Measurements from ENCODE around the gene PWP2. TPM values are rescaled to one million over a fixed set of nuclear protein-coding genes. Genes with fewer than 3 reads are reported as not detected.

Gene PWP2
- total RNA-seq: 6.1 and 27.1 TPM in 2 replicates

GRCh38 chr21:44107026-44107501 is at the start of gene PWP2:
PWP2 (plus strand) TSS chr21:44107399; CDS start chr21:44107417, 18 bp downstream.

Other genes starting within 250 kb of the PWP2 start
- gene AGPAT3, start 242.2 kb upstream of the PWP2 start, total RNA-seq: 88.6 and 122 TPM in 2 replicates
- 21.4 and 28.6 TPM in 2 replicates for gene TRAPPC10, start 95.1 kb upstream of the PWP2 start, total RNA-seq
- 10.0 and 32.2 TPM in 2 replicates for gene GATD3, start 26.3 kb downstream of the PWP2 start, total RNA-seq
- 0.17 and 1.5 TPM in 2 replicates for gene ICOSLG, start 133.5 kb downstream of the PWP2 start, total RNA-seq
- not detected in 2 replicates for gene DNMT3L, start 154.5 kb downstream of the PWP2 start, total RNA-seq
- 0.03 and 0.07 TPM in 2 replicates for gene AIRE, start 178.5 kb downstream of the PWP2 start, total RNA-seq
- gene PFKL, start 192.7 kb downstream of the PWP2 start, total RNA-seq: 354 and 423 TPM in 2 replicates
- gene CFAP410, start 232.0 kb downstream of the PWP2 start, total RNA-seq: 9.1 and 11.8 TPM in 2 replicates
- under 0.01 TPM in 1 of 2 replicates, not detected in the other for gene TRPM2, start 246.2 kb downstream of the PWP2 start, total RNA-seq